ENCODE results near the gene TLN1.
A peak's percentile ranks its signal among the peaks of the same experiment; 100 is the strongest.

Gene TLN1

DNA sequence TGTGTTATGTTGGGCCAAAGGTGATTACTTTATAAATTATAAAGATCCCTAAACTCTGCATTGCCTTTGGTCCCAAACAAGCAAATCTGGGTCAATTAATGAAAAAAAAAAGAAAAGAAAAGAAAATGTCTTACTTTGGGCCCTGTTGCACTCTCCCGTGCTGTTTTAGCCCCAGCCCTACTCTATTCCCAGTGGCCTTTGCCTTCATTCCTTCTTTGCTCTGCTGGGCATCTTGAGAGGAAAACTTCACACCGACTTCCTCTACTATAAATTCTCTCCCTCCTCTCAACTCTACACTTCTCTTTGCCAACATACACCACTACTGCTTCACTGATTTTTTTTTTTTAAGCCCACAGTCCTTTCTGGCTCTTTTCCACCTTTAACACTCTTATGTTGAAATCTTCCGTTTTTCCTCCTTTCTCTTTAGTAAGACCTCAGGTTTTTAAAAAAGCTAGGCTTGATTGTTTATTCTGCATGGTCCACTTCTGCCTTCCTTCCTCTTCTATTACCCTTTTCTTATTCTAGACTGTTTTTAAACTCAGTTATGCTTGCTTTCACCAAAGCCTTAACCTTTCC is 26.6 kb upstream of the TLN1 start:
- Histone ChIP-seq H3K14ac (ENCODE audit: low read length) (no peak overlapping the region), H3K79me1 (ENCODE audit: low read depth, low read length) (peaks cover 2% of the 10 kb centered on the region), H3K27me3 (ENCODE audit: control insufficient read depth in 3 of 3, insufficient read depth in 3 of 3, low read depth in 1 of 3, low read length in 3 of 3) (no peaks in the 10 kb centered on the region), H3K27ac (replicated peaks; ENCODE audit: low read length) (no peak overlapping the region), H3K23ac (ENCODE audit: low read depth, low read length, poor library complexity) (no peak overlapping the region), H3K9ac (ENCODE audit: low read depth, low read length, poor library complexity) (no peak overlapping the region), H3K4me1 (ENCODE audit: control insufficient read depth in 2 of 2, insufficient read depth in 1 of 2, low read depth in 1 of 2, low read length in 2 of 2) (peaks cover 3 to 5% of the 10 kb centered on the region in 2 donors), H2BK12ac (ENCODE audit: low read length) (no peak overlapping the region), H4K8ac (ENCODE audit: low read depth, low read length) (no peak overlapping the region), H2AFZ (ENCODE audit: low read length) (no peak overlapping the region), H3K4me3 (ENCODE audit: low read length in 2 of 2) (no peak overlapping the region), H3K4me2 (ENCODE audit: insufficient read depth, low read length, poor library complexity, severe bottlenecking) (no peak overlapping the region), H3K4ac (ENCODE audit: low read length) (no peak overlapping the region), H3K36me3 (replicated peaks in 1 of 2; ENCODE audit: control insufficient read depth in 2 of 2, insufficient read depth in 2 of 2, low read length in 2 of 2) (peaks cover 6 to 32% of the 10 kb centered on the region in 2 donors), H2BK15ac (ENCODE audit: low read length) (no peak overlapping the region), H2BK120ac (ENCODE audit: low read depth, low read length) (no peak overlapping the region), H3K9me3 (replicated peaks in 1 of 2; ENCODE audit: control insufficient read depth in 2 of 2, insufficient read depth in 1 of 2, low read depth in 1 of 2, low read length in 2 of 2) (no peaks in the 10 kb centered on the region), H4K91ac (ENCODE audit: low read depth, low read length, poor library complexity) (no peak overlapping the region), H2BK5ac (ENCODE audit: low read length) (no peak overlapping the region), H2AK5ac (ENCODE audit: low read depth, low read length) (no peak overlapping the region), H3K18ac (ENCODE audit: low read length) (no peak overlapping the region)
- 89% methylated on average over 1 of the region's 3 CpGs; no CpG with 5 or more reads in 1 of the 2 donors for WGBS, 2 donors (ENCODE audit: extremely low coverage in 2 of 2, insufficient read length in 2 of 2, insufficient replicate concordance in 1 of 2)
- DNase-seq (ENCODE audit: low spot score) = no peak

DNA sequence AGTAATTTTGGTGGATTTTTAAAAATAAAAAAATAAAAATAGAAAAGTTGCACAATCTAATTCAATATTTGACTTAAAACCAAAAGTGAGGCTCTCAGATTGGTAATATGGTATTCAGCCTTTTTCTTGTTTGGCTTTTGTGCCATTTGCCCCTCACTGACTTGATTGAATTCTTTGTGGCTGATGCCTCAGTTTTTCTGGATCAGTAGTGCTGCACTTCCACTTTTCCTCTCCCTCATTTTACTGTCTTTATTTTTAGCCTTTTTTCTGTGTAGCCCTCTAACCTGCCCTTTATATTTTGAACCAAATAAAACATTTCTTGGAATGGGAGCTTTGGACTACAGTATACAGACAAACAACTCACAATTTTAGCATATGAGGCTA is 25.9 kb upstream of the TLN1 start:
- H3K9me3 ChIP-seq (replicated peaks in 1 of 2; ENCODE audit: control insufficient read depth in 2 of 2, insufficient read depth in 1 of 2, low read depth in 1 of 2, low read length in 2 of 2) = no peaks in the 10 kb centered on the region
- H3K14ac ChIP-seq (ENCODE audit: low read length) = no peak overlapping the region
- H3K9ac ChIP-seq (ENCODE audit: low read depth, low read length, poor library complexity) = no peak overlapping the region
- no peak overlapping the region for H2AFZ ChIP-seq (ENCODE audit: low read length)
- H3K27me3 ChIP-seq (ENCODE audit: control insufficient read depth in 3 of 3, insufficient read depth in 3 of 3, low read depth in 1 of 3, low read length in 3 of 3) = no peaks in the 10 kb centered on the region
- H3K4me1 ChIP-seq (ENCODE audit: control insufficient read depth in 2 of 2, insufficient read depth in 1 of 2, low read depth in 1 of 2, low read length in 2 of 2) = peaks cover 3 to 5% of the 10 kb centered on the region in 2 donors
- no peak overlapping the region for H3K23ac ChIP-seq (ENCODE audit: low read depth, low read length, poor library complexity)
- H3K18ac ChIP-seq (ENCODE audit: low read length) = no peak overlapping the region
- no peak overlapping the region for H2BK5ac ChIP-seq (ENCODE audit: low read length)
- DNase-seq (ENCODE audit: low spot score) = no peak
- H4K8ac ChIP-seq (ENCODE audit: low read depth, low read length) = no peak overlapping the region
- H4K91ac ChIP-seq (ENCODE audit: low read depth, low read length, poor library complexity) = no peak overlapping the region
- H2AK5ac ChIP-seq (ENCODE audit: low read depth, low read length) = no peak overlapping the region
- peak overlapping the region; percentile 59 for H3K27ac ChIP-seq (replicated peaks; ENCODE audit: low read length)
- H2BK120ac ChIP-seq (ENCODE audit: low read depth, low read length) = no peak overlapping the region
- no peak overlapping the region for H2BK12ac ChIP-seq (ENCODE audit: low read length)
- no peak overlapping the region for H2BK15ac ChIP-seq (ENCODE audit: low read length)
- no peak overlapping the region for H3K4ac ChIP-seq (ENCODE audit: low read length)
- peaks cover 12 to 38% of the 10 kb centered on the region in 2 donors for H3K36me3 ChIP-seq (replicated peaks in 1 of 2; ENCODE audit: control insufficient read depth in 2 of 2, insufficient read depth in 2 of 2, low read length in 2 of 2)
- H3K79me1 ChIP-seq (ENCODE audit: low read depth, low read length) = peaks cover 2% of the 10 kb centered on the region
- H3K4me2 ChIP-seq (ENCODE audit: insufficient read depth, low read length, poor library complexity, severe bottlenecking) = no peak overlapping the region
- no peak overlapping the region for H3K4me3 ChIP-seq (ENCODE audit: low read length in 2 of 2)

DNA sequence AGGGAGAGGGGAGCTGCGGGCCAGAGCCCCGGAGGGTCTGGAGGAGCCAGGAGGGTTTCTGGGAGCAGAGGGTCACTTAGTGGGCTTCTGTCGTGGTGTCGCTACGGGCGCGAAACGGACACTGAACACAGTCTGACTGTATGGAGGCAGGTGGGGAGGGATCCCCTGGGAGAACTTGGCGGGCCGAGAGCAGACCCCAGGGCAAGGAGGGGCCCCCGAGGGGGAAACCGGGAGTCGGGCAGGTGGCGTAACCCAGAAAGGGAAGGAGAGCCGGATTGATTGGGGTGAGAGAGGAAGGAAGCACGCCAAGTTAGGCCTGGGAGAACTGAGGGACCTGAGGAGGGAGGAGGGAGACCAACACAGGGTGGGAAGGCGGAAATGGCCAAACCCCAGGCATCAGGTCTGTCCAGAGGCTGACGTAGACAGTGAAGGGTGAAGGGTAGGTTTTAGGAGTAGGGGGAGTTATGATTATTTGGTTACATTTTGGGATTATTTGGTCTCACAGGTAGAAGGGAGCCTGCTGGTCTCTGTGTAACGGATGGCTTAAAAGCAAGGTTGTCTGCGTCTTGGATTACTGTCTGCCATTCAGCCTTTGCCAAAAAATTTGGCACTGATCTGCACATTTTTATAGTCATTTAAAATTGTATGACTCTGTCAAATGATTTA is 25.4 kb upstream of the TLN1 start:
- H3K79me1 ChIP-seq (ENCODE audit: low read depth, low read length) = peaks cover 2% of the 10 kb centered on the region
- H2BK12ac ChIP-seq (ENCODE audit: low read length) = no peak overlapping the region
- H3K36me3 ChIP-seq (replicated peaks in 1 of 2; ENCODE audit: control insufficient read depth in 2 of 2, insufficient read depth in 2 of 2, low read length in 2 of 2) = peaks cover 17 to 44% of the 10 kb centered on the region in 2 donors
- peak overlapping the region; percentile 94 for H3K18ac ChIP-seq (ENCODE audit: low read length)
- no peak for DNase-seq (ENCODE audit: low spot score)
- H2BK15ac ChIP-seq (ENCODE audit: low read length) = peak overlapping the region; percentile 61
- peaks cover 3 to 5% of the 10 kb centered on the region in 2 donors for H3K4me1 ChIP-seq (ENCODE audit: control insufficient read depth in 2 of 2, insufficient read depth in 1 of 2, low read depth in 1 of 2, low read length in 2 of 2)
- peak overlapping the region; percentile 77 for H3K4me2 ChIP-seq (ENCODE audit: insufficient read depth, low read length, poor library complexity, severe bottlenecking)
- no peak overlapping the region for H4K8ac ChIP-seq (ENCODE audit: low read depth, low read length)
- H3K9ac ChIP-seq (ENCODE audit: low read depth, low read length, poor library complexity) = peak overlapping the region; percentile 90
- no peak overlapping the region for H2BK120ac ChIP-seq (ENCODE audit: low read depth, low read length)
- H3K23ac ChIP-seq (ENCODE audit: low read depth, low read length, poor library complexity) = no peak overlapping the region
- no peaks in the 10 kb centered on the region for H3K9me3 ChIP-seq (replicated peaks in 1 of 2; ENCODE audit: control insufficient read depth in 2 of 2, insufficient read depth in 1 of 2, low read depth in 1 of 2, low read length in 2 of 2)
- peak overlapping the region; percentile 30 to 85 for H3K4me3 ChIP-seq (ENCODE audit: low read length in 2 of 2)
- H3K4ac ChIP-seq (ENCODE audit: low read length) = no peak overlapping the region
- H2BK5ac ChIP-seq (ENCODE audit: low read length) = peak overlapping the region; percentile 26
- H3K27me3 ChIP-seq (ENCODE audit: control insufficient read depth in 3 of 3, insufficient read depth in 3 of 3, low read depth in 1 of 3, low read length in 3 of 3) = no peaks in the 10 kb centered on the region
- peak overlapping the region; percentile 92 for H3K27ac ChIP-seq (replicated peaks; ENCODE audit: low read length)
- H3K14ac ChIP-seq (ENCODE audit: low read length) = no peak overlapping the region
- H2AFZ ChIP-seq (ENCODE audit: low read length) = no peak overlapping the region
- no CpG with 5 or more reads among the region's 20 CpGs for WGBS, 2 donors (ENCODE audit: extremely low coverage in 2 of 2, insufficient read length in 2 of 2, insufficient replicate concordance in 1 of 2)
- H4K91ac ChIP-seq (ENCODE audit: low read depth, low read length, poor library complexity) = no peak overlapping the region
- no peak overlapping the region for H2AK5ac ChIP-seq (ENCODE audit: low read depth, low read length)

DNA sequence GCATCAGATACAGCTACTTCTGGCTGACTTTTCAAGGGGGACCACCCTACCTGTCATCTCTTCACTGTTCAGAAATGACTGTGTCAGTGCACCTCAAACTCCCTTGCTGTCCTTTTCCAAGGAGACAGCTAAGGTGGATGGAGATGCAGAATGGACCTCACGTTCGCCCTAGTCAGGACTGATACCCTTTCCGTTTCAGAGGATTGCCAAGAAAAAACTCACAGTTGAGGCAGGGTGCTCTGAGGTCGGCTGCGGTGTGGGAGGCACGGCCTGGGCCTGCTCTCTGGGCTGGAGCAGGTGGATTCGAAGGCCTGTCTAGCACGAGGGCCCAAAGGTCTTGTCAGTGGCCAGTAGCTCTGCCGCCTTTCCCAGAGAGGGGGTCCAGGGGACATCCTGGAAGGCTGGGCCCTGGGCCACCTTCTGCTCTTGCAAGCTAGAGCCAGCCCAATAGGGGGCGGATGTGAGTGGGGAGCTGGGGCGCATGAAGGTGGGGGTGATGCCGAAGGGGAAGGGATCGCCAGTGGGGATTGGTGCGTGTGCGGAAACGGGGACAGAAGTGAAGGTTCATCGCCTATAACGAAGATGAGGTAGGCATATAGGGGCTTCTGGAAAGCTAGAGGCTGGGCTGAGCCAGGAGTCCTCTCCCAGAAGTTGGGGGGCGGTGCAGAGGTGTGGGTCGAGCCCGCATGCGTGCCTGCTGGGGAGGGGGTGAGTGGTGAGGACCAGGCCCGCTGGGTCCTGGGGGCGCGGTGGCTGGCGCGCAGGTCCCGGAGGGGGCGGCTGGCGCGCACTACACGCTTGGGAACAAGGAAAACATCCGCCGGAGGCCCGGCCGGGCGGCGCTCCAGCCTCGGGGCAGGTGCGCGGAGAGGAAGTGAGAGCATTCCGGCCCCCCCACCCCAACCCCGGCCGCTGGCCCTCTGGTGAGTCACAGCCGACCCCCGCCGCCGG is 24.6 kb upstream of the TLN1 start:
- Histone ChIP-seq H3K36me3 (replicated peaks in 1 of 2; ENCODE audit: control insufficient read depth in 2 of 2, insufficient read depth in 2 of 2, low read length in 2 of 2) (peaks cover 25 to 52% of the 10 kb centered on the region in 2 donors), H4K91ac (ENCODE audit: low read depth, low read length, poor library complexity) (no peak overlapping the region), H2BK15ac (ENCODE audit: low read length) (peak overlapping the region; percentile 61), H3K23ac (ENCODE audit: low read depth, low read length, poor library complexity) (peak overlapping the region; percentile 77), H2BK120ac (ENCODE audit: low read depth, low read length) (no peak overlapping the region), H3K27ac (replicated peaks; ENCODE audit: low read length) (peak overlapping the region; percentile 92), H3K18ac (ENCODE audit: low read length) (peak overlapping the region; percentile 94), H3K9me3 (replicated peaks in 1 of 2; ENCODE audit: control insufficient read depth in 2 of 2, insufficient read depth in 1 of 2, low read depth in 1 of 2, low read length in 2 of 2) (no peaks in the 10 kb centered on the region), H3K27me3 (ENCODE audit: control insufficient read depth in 3 of 3, insufficient read depth in 3 of 3, low read depth in 1 of 3, low read length in 3 of 3) (no peaks in the 10 kb centered on the region), H3K9ac (ENCODE audit: low read depth, low read length, poor library complexity) (peak overlapping the region; percentile 90), H4K8ac (ENCODE audit: low read depth, low read length) (no peak overlapping the region), H2BK12ac (ENCODE audit: low read length) (no peak overlapping the region), H2AK5ac (ENCODE audit: low read depth, low read length) (peak overlapping the region; percentile 60), H3K79me1 (ENCODE audit: low read depth, low read length) (no peaks in the 10 kb centered on the region), H3K4ac (ENCODE audit: low read length) (no peak overlapping the region), H2AFZ (ENCODE audit: low read length) (no peak overlapping the region), H3K4me3 (ENCODE audit: low read length in 2 of 2) (peak overlapping the region; percentile 30 to 85), H3K4me1 (ENCODE audit: control insufficient read depth in 2 of 2, insufficient read depth in 1 of 2, low read depth in 1 of 2, low read length in 2 of 2) (peaks cover 1 to 3% of the 10 kb centered on the region in 2 donors), H3K14ac (ENCODE audit: low read length) (no peak overlapping the region), H3K4me2 (ENCODE audit: insufficient read depth, low read length, poor library complexity, severe bottlenecking) (peak overlapping the region; percentile 77), H2BK5ac (ENCODE audit: low read length) (peak overlapping the region; percentile 26)
- WGBS, 2 donors (ENCODE audit: extremely low coverage in 2 of 2, insufficient read length in 2 of 2, insufficient replicate concordance in 1 of 2) = no CpG with 5 or more reads among the region's 48 CpGs
- peak; percentile 63 for DNase-seq (ENCODE audit: low spot score)

All from neuronal stem cell (in vitro differentiated cells).